ENCODE results near the gene TMEM202. TPM values are rescaled to one million over a fixed set of nuclear protein-coding genes. Genes with fewer than 3 reads are reported as not detected.
A peak's percentile ranks its signal among the peaks of the same experiment; 100 is the strongest.
"Not testable (repeated sequence)": the region's sequence is repeated elsewhere in the genome, so short reads cannot be mapped to it uniquely, and the experiment has no call there.

Gene TMEM202
- total RNA-seq, 1 donor from 2014 or later, result not detected

- Mint-ChIP-seq H3K4me1 (ENCODE audit: unreplicated experiment) (peaks cover 36% of the 10 kb centered on the region), H3K36me3 (ENCODE audit: unreplicated experiment) (peaks cover 20% of the 10 kb centered on the region), H3K27me3 (ENCODE audit: unreplicated experiment) (peaks cover under 1% of the 10 kb centered on the region), H3K9me3 (ENCODE audit: unreplicated experiment) (no peaks in the 10 kb centered on the region), H3K27ac (ENCODE audit: unreplicated experiment) (no peak overlapping the region), H3K4me3 (ENCODE audit: unreplicated experiment) (no peak overlapping the region)
- TF ChIP-seq CTCF (IDR thresholded peaks at IDR 0.05), result no peak
- no peak for DNase-seq (ENCODE audit: extremely low spot score, unreplicated experiment)
Observed at GRCh38 chr15:72372361-72372760, 25.7 kb upstream of the TMEM202 start.

- peaks cover 13% of the 10 kb centered on the region for H3K27me3 Mint-ChIP-seq (ENCODE audit: unreplicated experiment)
- no peak for TF ChIP-seq CTCF (IDR thresholded peaks at IDR 0.05)
- peaks cover 7% of the 10 kb centered on the region for H3K36me3 Mint-ChIP-seq (ENCODE audit: unreplicated experiment)
- peak; percentile 84 for DNase-seq (ENCODE audit: extremely low spot score, unreplicated experiment)
- H3K4me3 Mint-ChIP-seq (ENCODE audit: unreplicated experiment), result peak overlapping the region; percentile 85
- peak overlapping the region; percentile 90 for H3K27ac Mint-ChIP-seq (ENCODE audit: unreplicated experiment)
- no peaks in the 10 kb centered on the region for H3K9me3 Mint-ChIP-seq (ENCODE audit: unreplicated experiment)
- H3K4me1 Mint-ChIP-seq (ENCODE audit: unreplicated experiment), result peaks cover 36% of the 10 kb centered on the region
Observed at GRCh38 chr15:72375501-72375845, 22.6 kb upstream of the TMEM202 start.

- H3K27me3 Mint-ChIP-seq (ENCODE audit: unreplicated experiment), result peaks cover 16% of the 10 kb centered on the region
- peak within 1 kb of the TSS; percentile 90 for H3K27ac Mint-ChIP-seq (ENCODE audit: unreplicated experiment)
- peaks cover 4% of the 10 kb centered on the region for H3K36me3 Mint-ChIP-seq (ENCODE audit: unreplicated experiment)
- H3K9me3 Mint-ChIP-seq (ENCODE audit: unreplicated experiment), result no peaks in the 10 kb centered on the region
- H3K4me3 Mint-ChIP-seq (ENCODE audit: unreplicated experiment), result peak within 1 kb of the TSS; percentile 85
- peak; percentile 99 for DNase-seq (ENCODE audit: extremely low spot score, unreplicated experiment)
- peaks cover 36% of the 10 kb centered on the region for H3K4me1 Mint-ChIP-seq (ENCODE audit: unreplicated experiment)
- TF ChIP-seq CTCF (IDR thresholded peaks at IDR 0.05), result no peak
Observed at GRCh38 chr15:72375846-72376581, 22.1 kb upstream of the TMEM202 start, which contains the start of gene HEXA. HEXA (minus strand) TSS chr15:72376014; CDS start chr15:72375972, 42 bp downstream.

DNA sequence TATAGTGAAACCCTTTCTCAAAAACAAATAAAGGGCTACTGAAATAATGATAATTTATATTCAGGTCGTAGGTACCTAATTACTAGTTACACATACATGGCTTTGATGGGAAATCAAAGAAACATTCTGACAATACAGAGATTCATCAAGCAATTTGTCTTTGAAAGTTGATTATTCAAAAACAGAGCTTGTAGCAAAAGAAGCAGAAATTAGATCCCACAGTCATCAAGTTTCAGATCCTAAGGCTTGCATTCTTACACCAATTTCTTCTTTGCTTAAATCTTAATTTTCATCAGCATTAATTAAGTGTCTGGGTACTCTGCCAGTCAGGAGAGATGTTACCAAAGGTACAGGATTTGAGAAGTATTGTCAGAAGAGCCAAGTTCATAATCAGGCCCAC is 20.8 kb upstream of the TMEM202 start:
- Mint-ChIP-seq H3K27ac (ENCODE audit: unreplicated experiment) (no peak overlapping the region), H3K27me3 (ENCODE audit: unreplicated experiment) (peaks cover 22% of the 10 kb centered on the region), H3K36me3 (ENCODE audit: unreplicated experiment) (no peaks in the 10 kb centered on the region), H3K9me3 (ENCODE audit: unreplicated experiment) (no peaks in the 10 kb centered on the region), H3K4me1 (ENCODE audit: unreplicated experiment) (peaks cover 36% of the 10 kb centered on the region), H3K4me3 (ENCODE audit: unreplicated experiment) (no peak overlapping the region)
- TF ChIP-seq CTCF (IDR thresholded peaks at IDR 0.05), result no peak
- DNase-seq (ENCODE audit: extremely low spot score, unreplicated experiment), result no peak

DNA sequence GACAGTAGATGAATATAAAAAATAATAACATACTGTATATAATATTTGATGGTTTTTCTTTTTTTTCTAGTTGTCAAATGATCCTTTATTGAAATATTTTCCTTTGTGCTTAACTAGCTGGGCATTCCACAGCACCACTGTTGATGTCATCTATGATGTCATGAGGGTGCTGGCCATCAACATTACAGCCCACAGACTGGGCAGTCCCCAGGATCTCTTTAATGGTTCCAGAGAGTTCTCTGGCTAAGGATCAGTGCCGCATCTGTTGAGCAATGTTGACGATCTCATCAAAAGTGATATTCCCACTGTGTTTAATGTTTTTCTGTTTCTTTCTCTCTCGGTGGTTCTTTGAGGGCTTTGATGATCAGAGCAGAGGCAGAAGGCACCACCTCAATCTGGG is 19.0 kb upstream of the TMEM202 start:
- not testable (repeated sequence) for H3K27ac Mint-ChIP-seq (ENCODE audit: unreplicated experiment); H3K36me3 Mint-ChIP-seq (ENCODE audit: unreplicated experiment); H3K9me3 Mint-ChIP-seq (ENCODE audit: unreplicated experiment); DNase-seq (ENCODE audit: extremely low spot score, unreplicated experiment); H3K4me3 Mint-ChIP-seq (ENCODE audit: unreplicated experiment)
- peaks cover 25% of the 10 kb centered on the region for H3K4me1 Mint-ChIP-seq (ENCODE audit: unreplicated experiment)
- H3K27me3 Mint-ChIP-seq (ENCODE audit: unreplicated experiment), result peaks cover 34% of the 10 kb centered on the region

Measured in osteocyte (in vitro differentiated cells).